ENCODE measurements around the gene USP54.
"Not testable (repeated sequence)": the region's sequence is repeated elsewhere in the genome, so short reads cannot be mapped to it uniquely, and the experiment has no call there.

Gene USP54

GRCh38 chr10:73588656-73589055, 2.5 kb downstream of the USP54 start:
- no peak for DNase-seq (ENCODE audit: low read depth, low spot score)

- no peak for DNase-seq (ENCODE audit: low read depth, low spot score)
These were observed 4.6 kb downstream of the USP54 start for GRCh38 chr10:73586583-73586984.

GRCh38 chr10:73585327-73585726, 5.8 kb downstream of the USP54 start:
- DNase-seq (ENCODE audit: low read depth, low spot score), result no peak

GRCh38 chr10:73584737-73585136, 6.4 kb downstream of the USP54 start:
- no peak for DNase-seq (ENCODE audit: low read depth, low spot score)

GRCh38 chr10:73581918-73582317, 9.2 kb downstream of the USP54 start:
- DNase-seq (ENCODE audit: low read depth, low spot score), result no peak

GRCh38 chr10:73578927-73579326, 12.2 kb downstream of the USP54 start:
- not testable (repeated sequence) for DNase-seq (ENCODE audit: low read depth, low spot score)

GRCh38 chr10:73577788-73578187, 13.4 kb downstream of the USP54 start:
- DNase-seq (ENCODE audit: low read depth, low spot score), result no peak

- DNase-seq (ENCODE audit: low read depth, low spot score), result no peak
These were observed 14.1 kb downstream of the USP54 start for GRCh38 chr10:73576890-73577591.

- no peak for DNase-seq (ENCODE audit: low read depth, low spot score)
These were observed 14.8 kb downstream of the USP54 start for GRCh38 chr10:73576178-73576889.

- not testable (repeated sequence) for DNase-seq (ENCODE audit: low read depth, low spot score)
These were observed 24.1 kb downstream of the USP54 start for GRCh38 chr10:73567025-73567424.

GRCh38 chr10:73561192-73561591, 29.9 kb downstream of the USP54 start:
- no peak for DNase-seq (ENCODE audit: low read depth, low spot score)

- DNase-seq (ENCODE audit: low read depth, low spot score), result no peak
These were observed 31.6 kb downstream of the USP54 start for GRCh38 chr10:73559590-73559989.

GRCh38 chr10:73556855-73557254, 34.3 kb downstream of the USP54 start:
- no peak for DNase-seq (ENCODE audit: low read depth, low spot score)

- no peak for DNase-seq (ENCODE audit: low read depth, low spot score)
These were observed 36.4 kb downstream of the USP54 start for GRCh38 chr10:73554721-73555120.

GRCh38 chr10:73553761-73554160, 37.4 kb downstream of the USP54 start:
- DNase-seq (ENCODE audit: low read depth, low spot score), result no peak

GRCh38 chr10:73552819-73553715, 38.1 kb downstream of the USP54 start:
- DNase-seq (ENCODE audit: low read depth, low spot score), result no peak

GRCh38 chr10:73551515-73551914, 39.6 kb downstream of the USP54 start:
- DNase-seq (ENCODE audit: low read depth, low spot score), result no peak

GRCh38 chr10:73545357-73545756, 45.8 kb downstream of the USP54 start:
- no peak for DNase-seq (ENCODE audit: low read depth, low spot score)

- no peak for DNase-seq (ENCODE audit: low read depth, low spot score)
These were observed 53.4 kb downstream of the USP54 start for GRCh38 chr10:73537709-73538108.

GRCh38 chr10:73537288-73537687, 53.9 kb downstream of the USP54 start:
- DNase-seq (ENCODE audit: low read depth, low spot score), result no peak

- no peak for DNase-seq (ENCODE audit: low read depth, low spot score)
These were observed 56.3 kb downstream of the USP54 start for GRCh38 chr10:73534857-73535256.
